NCI-H2196 (cell line): ENCODE data around the gene ZNF296.
A peak's percentile ranks its signal among the peaks of the same experiment; 100 is the strongest.

ENCODE experiments used
- DNase-seq: peaks from one replicate; lab custom pipeline; 2025; ENCODE audit not compliant: unreplicated experiment; lab: John Stamatoyannopoulos, UW

The ZNF296 gene

GRCh38 chr19:45087531-45087930 lies 11.3 kb upstream of the ZNF296 start:
- DNase-seq = no peak

GRCh38 chr19:45086480-45086879 lies 10.2 kb upstream of the ZNF296 start:
- no peak for DNase-seq

- DNase-seq = no peak
Observed at GRCh38 chr19:45082170-45082569, 5.9 kb upstream of the ZNF296 start.

- DNase-seq = no peak
Observed at GRCh38 chr19:45079911-45080370, 3.7 kb upstream of the ZNF296 start.

- peak; percentile 83 for DNase-seq
Observed at GRCh38 chr19:45079063-45079910, 3.0 kb upstream of the ZNF296 start, which contains the start of gene GEMIN7. Gene GEMIN7 (plus strand): TSS chr19:45079260. CDS start chr19:45090115, 10,855 bp downstream.

GRCh38 chr19:45078390-45079062 lies 2.2 kb upstream of the ZNF296 start:
- DNase-seq = no peak

GRCh38 chr19:45076851-45077730 lies 813 bp upstream of the ZNF296 start:
- no peak for DNase-seq

GRCh38 chr19:45075301-45076028 lies 813 bp downstream of the ZNF296 start:
- peak; percentile 85 for DNase-seq

GRCh38 chr19:45074744-45075300 lies 1.5 kb downstream of the ZNF296 start:
- no peak for DNase-seq

- DNase-seq = no peak
Observed at GRCh38 chr19:45071969-45072790, 4.1 kb downstream of the ZNF296 start.

- DNase-seq = no peak
Observed at GRCh38 chr19:45071545-45071938, 4.7 kb downstream of the ZNF296 start.

GRCh38 chr19:45070861-45071544 lies 5.3 kb downstream of the ZNF296 start:
- DNase-seq = no peak

GRCh38 chr19:45070214-45070613 lies 6.1 kb downstream of the ZNF296 start:
- DNase-seq = no peak

GRCh38 chr19:45069056-45069455 lies 7.2 kb downstream of the ZNF296 start:
- peak; percentile 69 for DNase-seq

GRCh38 chr19:45068041-45068440 lies 8.2 kb downstream of the ZNF296 start:
- DNase-seq = no peak

- DNase-seq = no peak
Observed at GRCh38 chr19:45066921-45067661, 9.2 kb downstream of the ZNF296 start.

- DNase-seq = no peak
Observed at GRCh38 chr19:45063851-45064801, 12.2 kb downstream of the ZNF296 start.
